TTC549 (cell line): Measurements from ENCODE around the gene ZNF43.
"Not testable (repeated sequence)": the region's sequence is repeated elsewhere in the genome, so short reads cannot be mapped to it uniquely, and the experiment has no call there.

ENCODE experiments used
- FAIRE-seq: peaks from 2 replicates; lab custom pipeline; 2012; peaks lifted over from hg19 to GRCh38; lab: Jason Lieb, UNC

Gene ZNF43

GRCh38 chr19:21808400-21809000 is 27.5 kb downstream of the ZNF43 start:
- not testable (repeated sequence) for FAIRE-seq

GRCh38 chr19:21789466-21790085 is 46.4 kb downstream of the ZNF43 start:
- no peak for FAIRE-seq

GRCh38 chr19:21786936-21787335 is 49.0 kb downstream of the ZNF43 start:
- FAIRE-seq, result no peak

- FAIRE-seq, result not testable (repeated sequence)
Observed at GRCh38 chr19:21775792-21776191, 60.2 kb downstream of the ZNF43 start.

DNA sequence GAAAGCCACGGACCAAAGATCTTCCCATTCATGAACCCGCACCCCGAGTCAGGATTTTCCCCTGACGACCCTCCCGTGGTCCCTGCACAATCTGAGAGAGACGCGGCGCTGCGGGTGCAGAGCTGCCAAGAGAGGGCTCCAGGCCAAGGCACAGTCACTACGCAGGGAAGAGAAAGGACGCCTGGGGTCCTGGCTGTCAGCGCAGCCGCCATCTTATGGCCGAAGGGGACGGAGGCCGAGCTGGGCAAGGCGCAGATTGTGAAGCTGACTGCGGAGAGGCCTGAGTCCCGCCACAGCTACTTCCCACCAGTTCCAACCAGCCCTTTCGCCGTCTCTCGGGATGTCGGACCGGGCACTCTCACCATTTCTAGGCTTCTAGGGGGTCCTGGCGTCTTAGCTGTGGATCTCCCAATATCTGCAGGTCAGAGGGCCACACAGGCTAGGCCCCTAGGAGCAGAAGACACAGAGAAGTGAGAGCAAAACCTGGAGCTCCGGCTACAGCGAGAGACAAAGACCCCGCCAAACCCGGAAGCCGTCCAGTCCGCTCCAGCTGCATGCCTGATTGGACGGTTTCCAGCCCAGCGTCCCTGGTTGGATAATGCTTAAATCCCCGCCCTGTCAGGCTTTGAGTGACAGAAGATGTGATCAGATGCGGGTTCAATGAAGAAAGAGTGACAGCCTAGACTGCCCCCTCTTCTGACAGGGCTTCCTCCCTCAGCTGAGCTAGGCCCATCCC is 68.7 kb downstream of the ZNF43 start, which contains the start of gene ZNF100:
ZNF100 (minus strand) TSS at position 515 of the 736 bp plus-strand sequence; CDS start at position 365, 150 bp downstream.
- peak; percentile 69 for FAIRE-seq

- not testable (repeated sequence) for FAIRE-seq
Observed at GRCh38 chr19:21766705-21767064, 69.3 kb downstream of the ZNF43 start.

GRCh38 chr19:21765151-21765550 is 70.8 kb downstream of the ZNF43 start:
- FAIRE-seq, result no peak

DNA sequence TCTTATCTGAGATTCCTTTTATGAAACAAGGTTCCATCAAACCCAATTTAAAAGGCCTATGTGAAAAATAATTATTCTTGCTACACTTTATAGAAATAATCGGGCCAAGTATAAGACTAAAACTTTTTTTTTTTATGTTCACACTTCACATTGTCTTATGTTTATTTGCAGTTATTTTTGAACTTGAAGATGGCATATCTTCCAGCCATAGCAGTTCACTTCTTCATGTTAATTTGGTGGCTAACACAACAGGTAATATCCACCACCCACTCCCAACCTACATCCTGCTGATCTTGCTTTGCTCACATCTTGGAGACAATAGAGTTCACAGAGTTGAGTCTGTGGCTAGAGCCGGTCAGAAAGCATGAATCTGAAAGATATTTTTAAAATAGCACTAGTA is 74.4 kb downstream of the ZNF43 start:
- not testable (repeated sequence) for FAIRE-seq

DNA sequence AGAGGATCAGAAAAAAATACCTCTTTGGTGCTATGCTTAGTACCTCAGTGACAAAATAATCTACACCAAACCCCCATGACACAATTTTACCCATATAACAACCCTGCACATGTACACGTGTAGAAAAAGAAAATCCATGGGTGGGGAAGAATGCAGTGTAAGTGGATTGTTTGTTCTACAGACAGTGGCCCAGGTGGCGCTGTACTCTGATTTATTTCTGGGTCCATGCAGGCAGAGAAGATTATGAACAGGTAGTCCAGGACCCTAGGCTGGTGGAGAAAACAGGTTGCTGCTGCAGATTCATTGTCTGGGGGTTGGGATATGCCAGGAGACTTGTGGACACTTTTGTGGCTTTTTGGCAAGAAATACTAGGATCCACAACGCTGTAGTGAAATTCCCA is 77.7 kb downstream of the ZNF43 start:
- no peak for FAIRE-seq

DNA sequence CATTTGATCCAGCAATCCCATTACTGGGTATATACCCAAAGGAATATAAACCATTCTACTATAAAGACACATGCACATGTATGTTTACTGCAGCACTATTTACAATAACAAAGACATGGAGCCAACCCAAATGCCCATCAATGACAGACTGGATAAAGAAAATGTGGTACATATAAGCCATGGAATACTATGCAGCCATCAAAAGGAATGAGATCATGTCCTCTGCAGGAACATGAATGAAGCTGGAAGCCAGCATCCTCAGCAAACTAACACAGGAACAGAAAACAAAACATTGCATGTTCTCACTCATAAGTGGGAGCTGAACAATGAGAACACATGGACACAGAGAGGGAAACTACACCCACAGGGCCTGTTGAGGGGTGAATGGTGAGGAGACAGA is 80.4 kb downstream of the ZNF43 start:
- FAIRE-seq, result not testable (repeated sequence)
